GM12878 (cell line): ENCODE data around the gene ADK. TPM values are rescaled to one million over a fixed set of nuclear protein-coding genes. Genes with fewer than 3 reads are reported as not detected.

Experiments
- ATAC-seq: fragments of 200-7000 bp; cut with Tn5 transposase; 3 replicates; pipeline ENCODE4 v1.9.1; 2020; ENCODE audit warnings: mild to moderate bottlenecking, moderate library complexity
- BruUV-seq: library from RNA; stranded (reverse); fragments of 400-500 nt; replicated peaks from 2 replicates; lab custom pipeline; 2021; lab: Mats Ljungman, UMichigan
- CTCF ChIA-PET: fragments of 300-600 bp; sonication (Branson Sonifier 250); formaldehyde crosslinking; extraction: SDS; loops from one replicate; lab custom pipeline; 2021; ENCODE audit warnings: inconsistent platforms; lab: Yijun Ruan, JAX
- POLR2A ChIA-PET: fragments of 350-600 bp; formaldehyde crosslinking; extraction: SDS; loops from one replicate; lab custom pipeline; 2021; ENCODE audit warnings: inconsistent platforms; lab: Charles Lee
- RAD21 ChIA-PET: fragments of 300-600 bp; sonication (Branson Sonifier 250); formaldehyde crosslinking; loops from one replicate; lab custom pipeline; 2023; ENCODE audit warnings: antibody characterized with exemption; ENCODE audit not compliant: unreplicated experiment; lab: Charles Lee
- SMC1A ChIA-PET: fragments of 300-600 bp; sonication (Branson Sonifier 250); formaldehyde crosslinking; loops from one replicate; lab custom pipeline; 2023; ENCODE audit not compliant: unreplicated experiment, uncharacterized antibody; lab: Charles Lee
- DNase-seq: peaks from one replicate; pipeline ENCODE4 v3.0.0-alpha.2; 2011; ENCODE audit warnings: low read depth, low spot score
- FAIRE-seq: peaks from 3 replicates; lab custom pipeline; 2011; peaks lifted over from hg19 to GRCh38; lab: Jason Lieb, UNC
- H2AFZ ChIP-seq: 2 replicates; pipeline ENCODE4 v1.6.0; 2011; ENCODE audit warnings: low read depth, low read length, control low read depth; ENCODE audit not compliant: control insufficient read depth
- H3K27ac ChIP-seq: 2 replicates; pipeline ENCODE4 v1.5.1; 2011; ENCODE audit warnings: control low read depth; ENCODE audit not compliant: control insufficient read depth, insufficient read depth
- H3K27me3 ChIP-seq, 2 experiments: replicated peaks in 1 of 2; 2 replicates each; pipeline versions ENCODE4 v1.6.0 to v1.6.1; 2011; ENCODE audit warnings: low read length in 1 of 2; ENCODE audit not compliant: control insufficient read depth in 2 of 2, insufficient read depth in 2 of 2
- H3K36me3 ChIP-seq, 2 experiments: 2 replicates each; pipeline ENCODE4 v1.5.1; 2011; ENCODE audit warnings: low read length in 1 of 2; ENCODE audit not compliant: control insufficient read depth in 2 of 2, insufficient read depth in 2 of 2
- H3K4me1 ChIP-seq: 2 replicates; pipeline ENCODE4 v1.6.1; 2011; ENCODE audit warnings: mild to moderate bottlenecking, low read length, moderate library complexity, mixed read lengths; ENCODE audit not compliant: control insufficient read depth, insufficient read depth
- H3K4me2 ChIP-seq: 2 replicates; pipeline ENCODE4 v1.6.0; 2011; ENCODE audit warnings: control low read depth; ENCODE audit not compliant: control insufficient read depth, insufficient read depth
- H3K4me3 ChIP-seq: fragments of 200-600 bp; sonication (generic); 2 replicates; pipeline ENCODE4 v1.5.1; 2016
- H3K79me2 ChIP-seq: 2 replicates; pipeline ENCODE4 v1.6.0; 2011; ENCODE audit warnings: low read length; ENCODE audit not compliant: control insufficient read depth, insufficient read depth
- H3K9ac ChIP-seq: 2 replicates; pipeline ENCODE4 v1.8.0; 2011; ENCODE audit warnings: low read length, control low read depth, mixed read lengths; ENCODE audit not compliant: control insufficient read depth, insufficient read depth
- H3K9me3 ChIP-seq: replicated peaks from 3 replicates; pipeline ENCODE4 v1.5.1; 2011; ENCODE audit warnings: mild to moderate bottlenecking, low read length; ENCODE audit not compliant: control insufficient read depth, insufficient read depth
- H4K20me1 ChIP-seq: 2 replicates; pipeline ENCODE4 v1.6.0; 2011; ENCODE audit not compliant: control insufficient read depth, insufficient read depth
- BMI1 ChIP-seq: fragments of 450-650 bp; IDR thresholded peaks from 2 replicates; pipeline ENCODE4 v1.6.1; 2016; ENCODE audit warnings: mild to moderate bottlenecking, moderate library complexity, borderline replicate concordance
- CBFB ChIP-seq: IDR thresholded peaks from 2 replicates; pipeline ENCODE4 v1.6.1; 2016; ENCODE audit warnings: antibody characterized with exemption, low read depth
- CBX5 ChIP-seq: sonication (generic); IDR thresholded peaks from 2 replicates; pipeline ENCODE4 v1.6.1; 2016; ENCODE audit warnings: low read depth, moderate library complexity, mild to moderate bottlenecking, inconsistent platforms
- CUX1 ChIP-seq: IDR thresholded peaks from 2 replicates; pipeline ENCODE4 v1.6.1; 2012; ENCODE audit warnings: improper control_type of control experiment, low read depth, low read length; ENCODE audit not compliant: insufficient replicate concordance
- KLF5 ChIP-seq: fragments of 450-650 bp; IDR thresholded peaks from 2 replicates; pipeline ENCODE4 v1.6.1; 2014; ENCODE audit warnings: mild to moderate bottlenecking; ENCODE audit not compliant: partially characterized antibody
- PKNOX1 ChIP-seq: fragments of 450-650 bp; IDR thresholded peaks from 2 replicates; pipeline ENCODE4 v1.6.1; 2016; ENCODE audit warnings: mild to moderate bottlenecking
- RELB ChIP-seq: fragments of 450-650 bp; IDR thresholded peaks from 2 replicates; pipeline ENCODE4 v1.6.1; 2017; ENCODE audit warnings: low read depth, mild to moderate bottlenecking, moderate library complexity
- USF1 ChIP-seq: IDR thresholded peaks from 2 replicates; pipeline ENCODE4 v1.6.1; 2011; ENCODE audit warnings: borderline replicate concordance, low read depth, mild to moderate bottlenecking, moderate library complexity, mixed read lengths, low read length; ENCODE audit not compliant: insufficient read depth; ENCODE audit errors: extremely low read length
- YY1 ChIP-seq: IDR thresholded peaks from 2 replicates; pipeline ENCODE4 v1.6.1; 2011; ENCODE audit warnings: low read depth, mild to moderate bottlenecking, low read length
- WGBS: methylation state at CpG from one replicate; pipeline ENCODE4 v1.1.6; 2016; ENCODE audit warnings: low lambda C conversion rate; ENCODE audit not compliant: insufficient replicate concordance, insufficient coverage; ENCODE audit errors: missing lambda C conversion rate; 5-methylcytosine and 5-hydroxymethylcytosine counted together
- in situ Hi-C: fragments of 300-500 bp; cut with MboI; formaldehyde crosslinking; loops from 9 replicates; pipeline ENCODE4 v1.14.3; 2018; ENCODE audit warnings: mixed read lengths
- intact Hi-C: fragments of 100-400 bp; cut with micrococcal nuclease; formaldehyde crosslinking; loops from one replicate; pipeline ENCODE4 v1.14.2; 2022; ENCODE audit not compliant: unreplicated experiment
- polyA plus RNA-seq, 11 experiments: library from polyadenylated mRNA; depleted of rRNA in 4 of 11; unstranded in 6 of 11; stranded (reverse) in 5 of 11; fragments of >200 nt; fragmentation: Nextera tagmentation in 4 of 11; fragmentation: Illumina TruSeq in 1 of 11; extraction: Ambion mirVana in 4 of 11; extraction: Trizol in 1 of 11; gene quantifications; 1 replicate in 1 of 11; 2 replicates in 10 of 11; pipeline versions ENCODE4 v1.2.1 to v1.2.3, GENCODE V29; 2011 to 2016; ENCODE audit warnings: inconsistent platforms in 2 of 11, missing spikeins in 2 of 11, low read depth in 1 of 11
- total RNA-seq, 4 experiments: library from RNA; depleted of rRNA in 3 of 4; stranded (reverse); fragments of >200 nt in 3 of 4; fragmentation: Illumina TruSeq in 1 of 4; extraction: Trizol in 1 of 4; gene quantifications; 2 replicates each; pipeline versions ENCODE4 v1.2.1 to v1.2.3, GENCODE V29; 2013 to 2021
- TF ChIP-seq, protein P1 (sequence below): IDR thresholded peaks from 2 replicates; pipeline ENCODE4 v1.6.1; 2012; ENCODE audit warnings: low read length, inconsistent platforms

Gene ADK
- total and polyA plus RNA-seq, 10 of the 15 experiments (the other 5 are each of a cell fraction or from before 2014, with no cell fraction given) = 42.0 to 151 (median 81.6) TPM

DNA sequence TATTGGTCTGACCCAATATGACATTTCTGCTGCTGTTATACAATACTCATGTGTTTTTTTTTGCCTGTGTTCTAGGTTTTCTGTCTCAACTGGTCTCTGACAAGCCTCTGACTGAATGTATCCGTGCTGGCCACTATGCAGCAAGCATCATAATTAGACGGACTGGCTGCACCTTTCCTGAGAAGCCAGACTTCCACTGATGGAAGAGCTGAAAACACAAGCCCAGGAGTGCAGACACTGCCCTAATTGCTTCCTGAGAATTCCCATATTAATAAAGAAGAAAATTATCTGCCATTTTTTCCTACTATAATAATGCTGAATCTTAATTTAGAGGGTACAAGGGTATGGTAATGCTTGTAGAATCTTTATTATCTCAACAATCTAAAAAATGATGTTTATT lies 557.2 kb downstream of the ADK start (continued):
- TF ChIP-seq USF1 (no peak), PKNOX1 (no peak), YY1 (no peak), CBFB (no peak), RELB (no peak)

GRCh38 chr10:74718208-74718607 lies 567.2 kb downstream of the ADK start:
- Histone ChIP-seq H3K4me1 (no peaks in the 10 kb centered on the region), H3K79me2 (no peaks in the 10 kb centered on the region), H3K4me2 (no peak overlapping the region), H3K27ac (no peak overlapping the region), H3K9ac (no peak overlapping the region), H3K4me3 (no peak overlapping the region), H2AFZ (no peak overlapping the region), H3K36me3 (no peaks in the 10 kb centered on the region), H4K20me1 (no peaks in the 10 kb centered on the region), H3K9me3 (peaks cover 8% of the 10 kb centered on the region), H3K27me3 (no peaks in the 10 kb centered on the region)
- ATAC-seq (no peak), FAIRE-seq (no peak), DNase-seq (no peak)
- intact Hi-C loops (no loop called here), in situ Hi-C loops (no loop called here)
- ChIA-PET RAD21 (no interaction called here), CTCF (interaction anchor here (1.2 to 1.4 kb wide), 2 partner anchors 11 to 21 kb away, joined by 3 read pairs; no protein-coding TSS in a partner anchor), POLR2A (interaction anchor here (0.5 kb wide), 1 partner anchor 94 kb away, joined by 3 read pairs; no protein-coding TSS in a partner anchor), SMC1A (interaction anchor here (0.7 to 1.2 kb wide), 4 partner anchors 9 to 71 kb away, joined by 3 to 4 read pairs (median 4); no protein-coding TSS in a partner anchor)
- WGBS = 100% methylated on average over 1 of the region's 1 CpG
- BruUV-seq = no TSS peak
- TF ChIP-seq CBX5 (peak; percentile 81), KLF5 (peak; percentile 44), CUX1 (no peak), BMI1 (no peak)
- TF ChIP-seq, protein P1, sequence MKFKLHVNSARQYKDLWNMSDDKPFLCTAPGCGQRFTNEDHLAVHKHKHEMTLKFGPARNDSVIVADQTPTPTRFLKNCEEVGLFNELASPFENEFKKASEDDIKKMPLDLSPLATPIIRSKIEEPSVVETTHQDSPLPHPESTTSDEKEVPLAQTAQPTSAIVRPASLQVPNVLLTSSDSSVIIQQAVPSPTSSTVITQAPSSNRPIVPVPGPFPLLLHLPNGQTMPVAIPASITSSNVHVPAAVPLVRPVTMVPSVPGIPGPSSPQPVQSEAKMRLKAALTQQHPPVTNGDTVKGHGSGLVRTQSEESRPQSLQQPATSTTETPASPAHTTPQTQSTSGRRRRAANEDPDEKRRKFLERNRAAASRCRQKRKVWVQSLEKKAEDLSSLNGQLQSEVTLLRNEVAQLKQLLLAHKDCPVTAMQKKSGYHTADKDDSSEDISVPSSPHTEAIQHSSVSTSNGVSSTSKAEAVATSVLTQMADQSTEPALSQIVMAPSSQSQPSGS = no peak
